Stimulated activated naive B cell treated with anti-CD40 and anti-IgM and Interleukin-4, amounts not matched to agents 10 μg/mL and 1 μg/mL and 100 μg/mL, for 72 hours (primary cell): Measurements from ENCODE around the gene ZFYVE19.
"Not testable (repeated sequence)": the region's sequence is repeated elsewhere in the genome, so short reads cannot be mapped to it uniquely, and the experiment has no call there.

Experiments used
- ATAC-seq, 2 donors: fragments of 150-1000 bp; cut with Tn5 transposase; replicated peaks; 2 replicates each; pipeline ENCODE4 v1.10.0; 2021; ENCODE audit warnings: moderate library complexity in 1 of 2
- DNase-seq: peaks from one replicate; pipeline ENCODE4 v3.0.0; 2021
- H3K27ac Mint-ChIP-seq: one replicate; pipeline ENCODE4 v1.8.0; 2022; ENCODE audit warnings: mild to moderate bottlenecking, mixed read lengths
- H3K27me3 Mint-ChIP-seq, 2 donors: one replicate each; pipeline ENCODE4 v1.8.0; 2022; ENCODE audit warnings: mixed read lengths in 2 of 2
- H3K36me3 Mint-ChIP-seq, 2 donors: one replicate each; pipeline ENCODE4 v1.8.0; 2022; ENCODE audit warnings: mixed read lengths in 2 of 2, mild to moderate bottlenecking in 1 of 2
- H3K4me1 Mint-ChIP-seq, 2 donors: one replicate each; pipeline ENCODE4 v1.8.0; 2022; ENCODE audit warnings: mixed read lengths in 2 of 2, mild to moderate bottlenecking in 1 of 2
- H3K4me3 Mint-ChIP-seq, 2 donors: one replicate each; pipeline ENCODE4 v1.8.0; 2022; ENCODE audit warnings: mild to moderate bottlenecking in 2 of 2, mixed read lengths in 2 of 2, moderate library complexity in 1 of 2
- H3K9me3 Mint-ChIP-seq, 2 donors: one replicate each; pipeline ENCODE4 v1.8.0; 2022; ENCODE audit warnings: mixed read lengths in 2 of 2, mild to moderate bottlenecking in 1 of 2

Gene ZFYVE19

DNA sequence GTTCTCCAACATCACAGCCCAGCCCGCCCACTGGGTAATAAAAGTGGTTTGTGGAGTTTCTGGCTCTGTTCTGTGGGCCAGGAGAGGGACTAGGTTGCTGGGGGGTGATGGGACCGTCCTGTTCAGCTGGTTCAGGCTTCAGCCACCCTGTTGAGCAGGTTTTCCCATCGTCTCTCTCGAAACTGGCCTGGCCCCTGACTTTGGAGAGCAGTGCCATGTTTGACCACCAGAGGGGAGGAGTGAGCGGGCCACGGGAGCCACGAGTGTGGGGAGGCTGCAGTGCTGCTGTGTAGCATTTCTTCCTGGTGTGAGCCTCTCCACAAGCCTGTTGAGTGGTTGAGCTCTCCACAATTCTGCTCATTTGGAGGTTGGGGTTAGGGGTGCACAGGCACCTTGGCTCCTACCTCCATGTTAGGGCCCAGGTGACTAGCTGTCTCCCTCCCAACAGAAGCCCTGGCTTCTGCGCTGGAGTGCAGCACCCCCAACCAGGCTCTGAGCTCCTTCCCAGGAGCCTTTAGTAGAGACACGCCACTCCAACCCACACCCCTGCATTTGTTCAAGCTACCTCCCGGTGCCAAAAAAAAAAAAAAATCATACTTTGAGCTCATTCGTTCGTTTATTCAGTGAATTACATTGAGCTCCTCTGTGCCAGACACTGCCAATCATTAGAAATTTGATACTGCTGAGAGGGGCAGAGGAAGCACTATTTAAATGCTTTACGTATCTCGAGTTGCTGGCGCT, 50.9 kb downstream of the ZFYVE19 start:
- ATAC-seq (peak; percentile 90 to 92), DNase-seq (peak; percentile 73)
- Mint-ChIP-seq H3K4me3 (no peak overlapping the region), H3K36me3 (peaks cover 8 to 9% of the 10 kb centered on the region in 2 donors), H3K9me3 (no peaks in the 10 kb centered on the region), H3K27ac (no peak overlapping the region), H3K27me3 (no peaks in the 10 kb centered on the region), H3K4me1 (peaks cover 12 to 18% of the 10 kb centered on the region in 2 donors)

DNA sequence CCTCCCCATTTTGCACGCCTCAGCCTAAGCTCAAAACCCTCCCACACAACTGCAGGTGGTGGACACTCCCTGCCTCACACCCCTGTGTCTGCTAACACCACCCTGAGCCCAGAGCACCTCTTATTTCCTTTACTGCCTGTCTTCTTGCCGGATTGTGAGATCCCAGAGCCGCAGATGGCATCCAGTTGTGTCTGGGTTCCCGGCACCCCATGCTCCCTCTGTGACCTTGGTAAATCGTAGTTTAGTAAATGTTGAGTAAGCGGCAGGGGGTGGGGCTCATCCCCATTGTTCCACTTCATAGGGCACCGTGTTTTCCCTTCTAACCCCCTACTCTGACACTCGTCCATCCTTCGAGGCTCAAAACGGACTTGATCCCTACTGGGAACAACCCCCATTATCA, 51.8 kb downstream of the ZFYVE19 start:
- Mint-ChIP-seq H3K27me3 (no peaks in the 10 kb centered on the region), H3K27ac (no peak overlapping the region)

DNA sequence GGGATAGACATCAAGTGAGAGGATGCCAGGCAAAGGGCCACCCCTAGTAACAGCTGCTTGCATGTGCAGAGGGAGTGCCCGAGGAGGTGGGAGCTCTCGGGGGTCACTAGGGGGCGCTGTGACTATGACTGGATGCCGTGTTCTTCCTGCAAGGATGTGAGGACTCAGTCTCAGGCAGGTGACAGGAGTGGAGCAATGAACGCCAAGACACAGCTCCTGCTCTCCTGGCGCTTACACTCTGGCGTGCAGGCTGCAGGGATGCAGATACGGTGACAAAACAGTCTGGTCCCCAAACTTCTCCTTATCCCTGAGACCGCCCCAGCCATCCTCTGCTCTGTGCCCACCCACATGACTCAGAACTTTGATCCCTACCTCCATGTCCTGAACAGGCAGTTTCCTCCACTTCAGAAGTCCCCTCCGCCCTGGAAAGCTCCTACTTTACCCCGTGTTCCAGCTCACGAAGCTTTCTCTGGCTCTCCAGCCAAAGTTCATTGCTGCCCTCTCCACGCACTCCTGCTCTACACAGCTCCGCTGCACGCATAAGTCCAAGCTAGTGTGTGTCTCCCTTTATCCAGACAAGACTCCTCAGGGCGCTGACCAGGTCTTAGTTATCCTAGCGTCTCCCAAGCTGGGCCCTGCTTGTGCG, 52.4 kb downstream of the ZFYVE19 start:
- H3K4me3 Mint-ChIP-seq, result no peak overlapping the region

More for the DNA sequence above, 51.8 kb downstream of the ZFYVE19 start:
- Mint-ChIP-seq H3K36me3 (peaks cover 6 to 8% of the 10 kb centered on the region in 2 donors), H3K4me3 (no peak overlapping the region), H3K9me3 (no peaks in the 10 kb centered on the region), H3K4me1 (peaks cover 12 to 18% of the 10 kb centered on the region in 2 donors)
- no peak for DNase-seq
- no peak for ATAC-seq

GRCh38 chr15:40861147-40861546, 54.3 kb downstream of the ZFYVE19 start:
- not testable (repeated sequence) for H3K27me3 Mint-ChIP-seq, ATAC-seq, H3K9me3 Mint-ChIP-seq, H3K4me3 Mint-ChIP-seq, DNase-seq, H3K36me3 Mint-ChIP-seq, H3K27ac Mint-ChIP-seq
- H3K4me1 Mint-ChIP-seq, result peaks cover 12 to 18% of the 10 kb centered on the region in 2 donors

More for the DNA sequence above, 52.4 kb downstream of the ZFYVE19 start:
- peak; percentile 88 to 92 for ATAC-seq
- Mint-ChIP-seq H3K4me1 (peaks cover 12 to 18% of the 10 kb centered on the region in 2 donors), H3K9me3 (no peaks in the 10 kb centered on the region), H3K27me3 (peaks cover 0 to 4% of the 10 kb centered on the region in 2 donors), H3K27ac (no peak overlapping the region), H3K36me3 (peaks cover 6 to 8% of the 10 kb centered on the region in 2 donors)
- peak; percentile 72 for DNase-seq

GRCh38 chr15:40863660-40864270, 56.9 kb downstream of the ZFYVE19 start:
- Mint-ChIP-seq H3K27me3 (peaks cover 0 to 10% of the 10 kb centered on the region in 2 donors), H3K9me3 (no peaks in the 10 kb centered on the region), H3K36me3 (peaks cover 0 to 2% of the 10 kb centered on the region in 2 donors), H3K27ac (no peak overlapping the region), H3K4me1 (peaks cover 7 to 8% of the 10 kb centered on the region in 2 donors), H3K4me3 (no peak overlapping the region)
- DNase-seq (no peak), ATAC-seq (no peak)
